Calu3 (cell line): ENCODE measurements around the gene ORC5. TPM values are rescaled to one million over a fixed set of nuclear protein-coding genes. Genes with fewer than 3 reads are reported as not detected.

Experiments used
- BruUV-seq: library from RNA; stranded (reverse); fragments of 400-500 nt; replicated peaks from 2 replicates; lab custom pipeline; 2021; lab: Mats Ljungman, UMichigan
- CTCF ChIA-PET: fragments of 300-600 bp; sonication (Branson Sonifier 250); formaldehyde crosslinking; loops from one replicate; lab custom pipeline; 2022; ENCODE audit warnings: antibody characterized with exemption; lab: Charles Lee
- DNase-seq: peaks from one replicate; pipeline ENCODE4 v3.0.0; 2022
- H3K27ac Mint-ChIP-seq: one replicate; pipeline ENCODE4 v1.8.0; 2022; ENCODE audit warnings: mixed read lengths; ENCODE audit not compliant: unreplicated experiment
- H3K27me3 Mint-ChIP-seq: one replicate; pipeline ENCODE4 v1.8.0; 2022; ENCODE audit warnings: mixed read lengths; ENCODE audit not compliant: unreplicated experiment
- H3K36me3 Mint-ChIP-seq: one replicate; pipeline ENCODE4 v1.8.0; 2022; ENCODE audit warnings: mild to moderate bottlenecking, moderate library complexity, mixed read lengths; ENCODE audit not compliant: insufficient read depth, unreplicated experiment
- H3K4me1 Mint-ChIP-seq: one replicate; pipeline ENCODE4 v1.8.0; 2022; ENCODE audit warnings: mild to moderate bottlenecking, low read depth, mixed read lengths; ENCODE audit not compliant: unreplicated experiment
- H3K4me3 Mint-ChIP-seq: one replicate; pipeline ENCODE4 v1.8.0; 2022; ENCODE audit warnings: mild to moderate bottlenecking, low read depth, moderate library complexity, mixed read lengths; ENCODE audit not compliant: unreplicated experiment
- H3K9me3 Mint-ChIP-seq: one replicate; pipeline ENCODE4 v1.8.0; 2022; ENCODE audit warnings: low read depth, mixed read lengths; ENCODE audit not compliant: unreplicated experiment
- CTCF ChIP-seq: fragments of 200-600 bp; IDR thresholded peaks from one replicate; pipeline ENCODE4 v1.8.0; 2022; ENCODE audit warnings: antibody characterized with exemption; ENCODE audit not compliant: unreplicated experiment
- intact Hi-C: fragments of 100-400 bp; cut with micrococcal nuclease; formaldehyde crosslinking; loops from one replicate; pipeline ENCODE4 v1.10.0; 2022; ENCODE audit not compliant: unreplicated experiment
- total RNA-seq: library from RNA; stranded (reverse); gene quantifications from 2 replicates; pipeline ENCODE4 v1.2.3, GENCODE V29; 2022

Gene ORC5
- total RNA-seq, 1 experiment from 2014 or later, result 20.2 TPM

- BruUV-seq, result no TSS peak
- Mint-ChIP-seq H3K4me1 (no peaks in the 10 kb centered on the region), H3K36me3 (no peaks in the 10 kb centered on the region), H3K27ac (no peak overlapping the region), H3K9me3 (no peaks in the 10 kb centered on the region), H3K27me3 (no peaks in the 10 kb centered on the region), H3K4me3 (no peak overlapping the region)
- no peak for TF ChIP-seq CTCF
- no peak for DNase-seq
- intact Hi-C loops, result loop anchor here (10.0 kb wide), 1 partner anchor 156 kb away; no protein-coding TSS in a partner anchor
- CTCF ChIA-PET, result no interaction called here
Observed at GRCh38 chr7:104150470-104150869, 57.3 kb downstream of the ORC5 start.

GRCh38 chr7:104149822-104150221 is 58.0 kb downstream of the ORC5 start:
- Mint-ChIP-seq H3K27ac (no peak overlapping the region), H3K36me3 (no peaks in the 10 kb centered on the region), H3K4me1 (no peaks in the 10 kb centered on the region), H3K27me3 (no peaks in the 10 kb centered on the region), H3K4me3 (no peak overlapping the region), H3K9me3 (no peaks in the 10 kb centered on the region)
- DNase-seq, result no peak
- CTCF ChIA-PET, result no interaction called here
- no TSS peak for BruUV-seq
- TF ChIP-seq CTCF, result no peak
- intact Hi-C loops, result loop anchor here (10.0 kb wide), 1 partner anchor 155 kb away; no protein-coding TSS in a partner anchor

GRCh38 chr7:104142147-104142546 is 65.7 kb downstream of the ORC5 start:
- H3K36me3 Mint-ChIP-seq, result no peaks in the 10 kb centered on the region
- no TSS peak for BruUV-seq
- no peaks in the 10 kb centered on the region for H3K4me1 Mint-ChIP-seq

GRCh38 chr7:104137971-104138370 is 69.8 kb downstream of the ORC5 start:
- Mint-ChIP-seq H3K9me3 (no peaks in the 10 kb centered on the region), H3K27ac (no peak overlapping the region), H3K36me3 (no peaks in the 10 kb centered on the region), H3K27me3 (no peaks in the 10 kb centered on the region), H3K4me1 (no peaks in the 10 kb centered on the region), H3K4me3 (no peak overlapping the region)
- DNase-seq, result no peak
- no peak for TF ChIP-seq CTCF
- BruUV-seq, result no TSS peak
- CTCF ChIA-PET, result no interaction called here
- intact Hi-C loops, result no loop called here

More at GRCh38 chr7:104142147-104142546, 65.7 kb downstream of the ORC5 start:
- no peak for DNase-seq
- TF ChIP-seq CTCF, result no peak
- CTCF ChIA-PET, result no interaction called here
- Mint-ChIP-seq H3K27me3 (no peaks in the 10 kb centered on the region), H3K4me3 (no peak overlapping the region), H3K9me3 (no peaks in the 10 kb centered on the region), H3K27ac (no peak overlapping the region)
- intact Hi-C loops, result no loop called here
